Uterus (tissue), 4 donors: ENCODE measurements around the gene RASA3. TPM values are rescaled to one million over a fixed set of nuclear protein-coding genes. Genes with fewer than 3 reads are reported as not detected.
"Not testable (repeated sequence)": the region's sequence is repeated elsewhere in the genome, so short reads cannot be mapped to it uniquely, and the experiment has no call there.

Source experiments
- DNase-seq, 2 donors: peaks; one replicate each; pipeline ENCODE4 v3.0.0-alpha.2; 2019 to 2020
- H3K27ac ChIP-seq, 2 donors: fragments of 200-600 bp; sonication (generic); 1 replicate in 1 of 2; 2 replicates in 1 of 2; pipeline ENCODE4 v1.5.1; 2016 to 2018
- H3K27me3 ChIP-seq, 2 donors: fragments of 200-600 bp; sonication (generic); one replicate each; pipeline ENCODE4 v1.5.1; 2018 to 2019; ENCODE audit warnings: control low read depth in 1 of 2
- H3K36me3 ChIP-seq, 2 donors: fragments of 200-600 bp; sonication (generic); one replicate each; pipeline ENCODE4 v1.5.1; 2019; ENCODE audit warnings: control low read depth in 1 of 2
- H3K4me1 ChIP-seq, 2 donors: fragments of 200-600 bp; sonication (generic); one replicate each; pipeline ENCODE4 v1.5.1; 2018 to 2019; ENCODE audit warnings: control low read depth in 1 of 2
- H3K4me3 ChIP-seq, 2 donors: fragments of 200-600 bp; sonication (generic); 1 replicate in 1 of 2; 2 replicates in 1 of 2; pipeline ENCODE4 v1.5.1; 2018 to 2019; ENCODE audit warnings: mild to moderate bottlenecking in 1 of 2
- H3K9me3 ChIP-seq, 2 donors: fragments of 200-600 bp; sonication (generic); one replicate each; pipeline ENCODE4 v1.5.1; 2019; ENCODE audit warnings: control low read depth in 1 of 2
- POLR2A ChIP-seq, 2 donors: fragments of 450-650 bp; IDR thresholded peaks; one replicate each; pipeline ENCODE4 v1.6.1; 2016; ENCODE audit warnings: antibody characterized with exemption in 2 of 2, mild to moderate bottlenecking in 1 of 2, moderate library complexity in 1 of 2
- intact Hi-C: fragments of 100-400 bp; cut with DNase I; formaldehyde crosslinking; loops from one replicate; pipeline ENCODE4 v1.15.1; 2023; ENCODE audit warnings: low total_unique reads
- total RNA-seq, 4 donors: library from RNA; depleted of rRNA in 3 of 4; stranded (reverse); fragments of >200 nt in 3 of 4; gene quantifications; one replicate each; pipeline versions ENCODE4 v1.1.0 to v1.2.4, GENCODE V29; 2014 to 2023
- TF ChIP-seq, protein P1 (sequence below), 4 experiments: fragments of 200-600 bp in 2 of 4; fragments of 450-650 bp in 2 of 4; sonication (generic) in 2 of 4; IDR thresholded peaks; one replicate each; pipeline ENCODE4 v1.5.1; 2016 to 2019; ENCODE audit warnings: antibody characterized with exemption in 4 of 4, mild to moderate bottlenecking in 2 of 4, moderate library complexity in 1 of 4
- donor health status: DM: yes; HTN: yes; CAD: no.

RASA3 gene
- total RNA-seq, 4 donors from 2014 or later, result 8.5 to 31.6 (median 17.2) TPM

GRCh38 chr13:114078461-114079451 is 53.7 kb downstream of the RASA3 start:
- TF ChIP-seq, protein P1, sequence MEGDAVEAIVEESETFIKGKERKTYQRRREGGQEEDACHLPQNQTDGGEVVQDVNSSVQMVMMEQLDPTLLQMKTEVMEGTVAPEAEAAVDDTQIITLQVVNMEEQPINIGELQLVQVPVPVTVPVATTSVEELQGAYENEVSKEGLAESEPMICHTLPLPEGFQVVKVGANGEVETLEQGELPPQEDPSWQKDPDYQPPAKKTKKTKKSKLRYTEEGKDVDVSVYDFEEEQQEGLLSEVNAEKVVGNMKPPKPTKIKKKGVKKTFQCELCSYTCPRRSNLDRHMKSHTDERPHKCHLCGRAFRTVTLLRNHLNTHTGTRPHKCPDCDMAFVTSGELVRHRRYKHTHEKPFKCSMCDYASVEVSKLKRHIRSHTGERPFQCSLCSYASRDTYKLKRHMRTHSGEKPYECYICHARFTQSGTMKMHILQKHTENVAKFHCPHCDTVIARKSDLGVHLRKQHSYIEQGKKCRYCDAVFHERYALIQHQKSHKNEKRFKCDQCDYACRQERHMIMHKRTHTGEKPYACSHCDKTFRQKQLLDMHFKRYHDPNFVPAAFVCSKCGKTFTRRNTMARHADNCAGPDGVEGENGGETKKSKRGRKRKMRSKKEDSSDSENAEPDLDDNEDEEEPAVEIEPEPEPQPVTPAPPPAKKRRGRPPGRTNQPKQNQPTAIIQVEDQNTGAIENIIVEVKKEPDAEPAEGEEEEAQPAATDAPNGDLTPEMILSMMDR (IDR thresholded peaks at IDR 0.05), result no peak
- TF ChIP-seq POLR2A (IDR thresholded peaks at IDR 0.05), result peak in 1 of 2 donors; percentile 4
- Histone ChIP-seq H3K27me3 (no peaks in the 10 kb centered on the region), H3K36me3 (no peaks in the 10 kb centered on the region), H3K4me3 (no peak overlapping the region), H3K9me3 (no peaks in the 10 kb centered on the region), H3K27ac (peak overlapping the region; percentile 80 to 83), H3K4me1 (peaks cover 3 to 14% of the 10 kb centered on the region in 2 donors)
- intact Hi-C loops, result no loop called here
- DNase-seq, result peak; percentile 58 to 61

- H3K4me3 ChIP-seq, result no peak overlapping the region
- H3K9me3 ChIP-seq, result no peaks in the 10 kb centered on the region
- peak overlapping the region; percentile 80 to 83 for H3K27ac ChIP-seq
- no peak for TF ChIP-seq POLR2A (IDR thresholded peaks at IDR 0.05)
- TF ChIP-seq, protein P1 (IDR thresholded peaks at IDR 0.05), result no peak
- H3K36me3 ChIP-seq, result no peaks in the 10 kb centered on the region
- intact Hi-C loops, result no loop called here
- H3K4me1 ChIP-seq, result peaks cover 3 to 14% of the 10 kb centered on the region in 2 donors
- DNase-seq, result peak; percentile 59
- no peaks in the 10 kb centered on the region for H3K27me3 ChIP-seq
Observed at GRCh38 chr13:114077933-114078325, 54.5 kb downstream of the RASA3 start.

DNA sequence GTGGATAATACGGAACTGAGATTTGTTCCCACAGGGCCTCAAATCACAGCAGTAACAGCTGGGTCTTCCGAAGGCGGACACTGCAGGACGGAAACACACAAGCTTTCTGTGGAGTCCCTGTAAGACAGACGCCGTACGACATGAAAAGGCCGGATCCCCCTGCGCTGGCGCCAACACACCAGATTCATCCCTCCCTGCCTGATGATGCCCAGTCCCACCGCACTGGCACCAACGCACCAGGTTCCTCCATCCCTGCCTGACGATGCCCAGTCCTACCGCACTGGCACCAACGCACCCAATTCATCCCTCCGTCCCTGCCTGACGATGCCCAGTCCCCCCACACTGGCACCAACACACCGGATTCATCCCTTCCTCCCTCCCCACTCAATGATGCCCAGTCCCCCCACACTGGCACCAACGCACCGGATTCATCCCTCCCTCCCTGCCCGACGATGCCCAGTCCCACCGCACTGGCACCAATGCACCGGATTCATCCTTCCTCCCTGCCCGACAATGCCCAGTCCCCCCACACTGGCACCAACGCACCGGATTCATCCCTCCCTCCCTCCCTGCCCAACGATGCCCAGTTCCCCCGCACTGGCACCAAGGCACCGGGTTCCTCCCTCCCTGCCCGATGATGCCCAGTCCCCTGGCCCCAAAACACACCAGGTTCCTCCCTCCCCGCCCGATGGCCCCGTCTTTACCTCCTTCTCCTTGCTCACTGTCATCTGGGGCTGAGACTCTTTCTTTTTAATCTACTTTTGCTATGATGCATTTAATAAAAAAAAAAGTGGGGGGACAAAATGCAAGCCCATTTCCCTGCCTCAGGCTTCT is 55.1 kb downstream of the RASA3 start:
- peaks cover 3 to 14% of the 10 kb centered on the region in 2 donors for H3K4me1 ChIP-seq
- peak; percentile 16 for DNase-seq
- H3K27ac ChIP-seq, result peak overlapping the region; percentile 80 to 83
- H3K36me3 ChIP-seq, result no peaks in the 10 kb centered on the region
- TF ChIP-seq POLR2A (IDR thresholded peaks at IDR 0.05), result no peak
- TF ChIP-seq, protein P1 (IDR thresholded peaks at IDR 0.05), result no peak
- no peaks in the 10 kb centered on the region for H3K9me3 ChIP-seq
- no peaks in the 10 kb centered on the region for H3K27me3 ChIP-seq
- no peak overlapping the region for H3K4me3 ChIP-seq
- intact Hi-C loops, result no loop called here

GRCh38 chr13:114076329-114077090 is 55.9 kb downstream of the RASA3 start:
- Histone ChIP-seq H3K4me3 (no peak overlapping the region), H3K9me3 (no peaks in the 10 kb centered on the region), H3K36me3 (no peaks in the 10 kb centered on the region), H3K4me1 (peaks cover 3 to 14% of the 10 kb centered on the region in 2 donors), H3K27me3 (no peaks in the 10 kb centered on the region), H3K27ac (no peak overlapping the region)
- intact Hi-C loops, result no loop called here
- peak in 1 of 2 donors; percentile 27 for DNase-seq
- TF ChIP-seq POLR2A (IDR thresholded peaks at IDR 0.05), result no peak
- TF ChIP-seq, protein P1 (IDR thresholded peaks at IDR 0.05), result no peak

DNA sequence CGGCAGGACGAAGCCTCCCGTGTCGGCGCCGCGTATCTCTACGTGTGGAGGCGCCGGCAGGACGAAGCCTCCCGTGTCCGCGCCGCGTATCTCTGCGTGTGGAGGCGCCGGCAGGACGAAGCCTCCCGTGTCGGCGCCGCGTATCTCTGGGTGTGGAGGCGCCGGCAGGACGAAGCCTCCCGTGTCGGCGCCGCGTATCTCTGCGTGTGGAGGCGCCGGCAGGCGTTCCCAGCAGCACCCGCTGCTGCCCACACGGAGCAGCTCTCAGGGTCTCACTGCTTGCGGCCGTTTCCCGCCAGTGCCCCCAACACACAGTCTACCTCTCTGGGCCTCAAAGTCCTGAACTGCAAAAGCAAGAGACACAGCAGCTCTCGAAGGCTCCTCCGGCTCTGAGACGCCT is 56.6 kb downstream of the RASA3 start:
- H3K27me3 ChIP-seq, H3K36me3 ChIP-seq, DNase-seq, H3K4me3 ChIP-seq, H3K9me3 ChIP-seq, H3K27ac ChIP-seq, intact Hi-C loops: not testable (repeated sequence)
- H3K4me1 ChIP-seq, result peaks cover 3 to 14% of the 10 kb centered on the region in 2 donors
